Sigmoid colon (tissue), 3 donors: ENCODE data around the gene CACNA2D3.

ENCODE experiments used
- POLR2A ChIP-seq, 2 donors: fragments of 450-650 bp; IDR thresholded peaks; one replicate each; pipeline ENCODE4 v1.6.1; 2016; ENCODE audit warnings: antibody characterized with exemption in 2 of 2, mild to moderate bottlenecking in 2 of 2, moderate library complexity in 2 of 2
- TF ChIP-seq, protein P1 (sequence below), 4 experiments: fragments of 450-650 bp in 3 of 4; fragments of 200-600 bp in 1 of 4; IDR thresholded peaks; one replicate each; pipeline ENCODE4 v1.5.1; 2016 to 2019; ENCODE audit warnings: antibody characterized with exemption in 4 of 4, mild to moderate bottlenecking in 3 of 4, moderate library complexity in 2 of 4

DNA sequence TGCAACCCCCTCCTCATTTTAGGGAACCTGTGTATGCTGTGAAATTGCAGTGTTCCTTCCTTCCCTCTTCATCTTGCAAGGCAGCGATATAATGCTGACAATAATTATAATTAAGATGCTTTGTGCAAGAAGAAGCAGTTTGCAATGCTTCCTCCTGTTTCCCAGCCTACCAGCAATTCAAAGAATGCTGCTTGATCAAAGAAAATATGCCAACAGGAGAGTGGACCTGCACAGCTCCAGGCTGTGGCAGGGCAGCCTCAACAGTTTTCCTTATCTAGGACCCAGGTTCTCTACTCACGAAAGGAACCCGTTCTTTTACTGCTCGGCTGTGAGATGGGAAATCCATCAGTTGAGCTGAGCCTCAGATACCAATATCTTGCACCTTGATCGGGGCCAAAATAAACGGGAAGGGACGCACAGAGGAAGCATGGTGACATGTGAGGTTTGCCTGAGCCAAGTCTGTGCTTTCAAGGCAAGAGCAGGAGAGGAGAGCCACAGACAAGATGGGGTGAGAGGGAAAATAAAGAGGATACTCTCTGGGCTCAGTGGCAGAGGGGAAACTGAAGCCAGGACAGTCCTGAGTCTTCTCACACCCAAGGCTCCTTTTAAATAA is 828.1 kb downstream of the CACNA2D3 start:
- TF ChIP-seq, protein P1, sequence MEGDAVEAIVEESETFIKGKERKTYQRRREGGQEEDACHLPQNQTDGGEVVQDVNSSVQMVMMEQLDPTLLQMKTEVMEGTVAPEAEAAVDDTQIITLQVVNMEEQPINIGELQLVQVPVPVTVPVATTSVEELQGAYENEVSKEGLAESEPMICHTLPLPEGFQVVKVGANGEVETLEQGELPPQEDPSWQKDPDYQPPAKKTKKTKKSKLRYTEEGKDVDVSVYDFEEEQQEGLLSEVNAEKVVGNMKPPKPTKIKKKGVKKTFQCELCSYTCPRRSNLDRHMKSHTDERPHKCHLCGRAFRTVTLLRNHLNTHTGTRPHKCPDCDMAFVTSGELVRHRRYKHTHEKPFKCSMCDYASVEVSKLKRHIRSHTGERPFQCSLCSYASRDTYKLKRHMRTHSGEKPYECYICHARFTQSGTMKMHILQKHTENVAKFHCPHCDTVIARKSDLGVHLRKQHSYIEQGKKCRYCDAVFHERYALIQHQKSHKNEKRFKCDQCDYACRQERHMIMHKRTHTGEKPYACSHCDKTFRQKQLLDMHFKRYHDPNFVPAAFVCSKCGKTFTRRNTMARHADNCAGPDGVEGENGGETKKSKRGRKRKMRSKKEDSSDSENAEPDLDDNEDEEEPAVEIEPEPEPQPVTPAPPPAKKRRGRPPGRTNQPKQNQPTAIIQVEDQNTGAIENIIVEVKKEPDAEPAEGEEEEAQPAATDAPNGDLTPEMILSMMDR (IDR thresholded peaks at IDR 0.05) = no peak
- no peak for TF ChIP-seq POLR2A (IDR thresholded peaks at IDR 0.05)
